GM10266 (cell line): Measurements from ENCODE around the gene PAFAH1B1.
"Not testable (repeated sequence)": the region's sequence is repeated elsewhere in the genome, so short reads cannot be mapped to it uniquely, and the experiment has no call there.

Source experiments
- DNase-seq: peaks from one replicate; pipeline ENCODE4 v3.0.0; 2012; ENCODE audit errors: extremely low spot score
- CTCF ChIP-seq: IDR thresholded peaks from 2 replicates; pipeline ENCODE4 v1.5.1; 2012; ENCODE audit warnings: mild to moderate bottlenecking, low read depth; ENCODE audit not compliant: control insufficient read depth, insufficient read depth; ENCODE audit errors: missing control alignments

Gene PAFAH1B1

GRCh38 chr17:2694381-2695242 lies 101.2 kb downstream of the PAFAH1B1 start:
- DNase-seq, result peak; percentile 27
- no peak for TF ChIP-seq CTCF

- no peak for TF ChIP-seq CTCF
- DNase-seq, result peak; percentile 34
Observed at GRCh38 chr17:2695243-2695960, 101.9 kb downstream of the PAFAH1B1 start.

- peak; percentile 36 for DNase-seq
Observed at GRCh38 chr17:2695961-2696760, 102.7 kb downstream of the PAFAH1B1 start.

GRCh38 chr17:2697611-2698162 lies 104.2 kb downstream of the PAFAH1B1 start:
- peak; percentile 32 for DNase-seq

More at GRCh38 chr17:2695961-2696760, 102.7 kb downstream of the PAFAH1B1 start:
- no peak for TF ChIP-seq CTCF

GRCh38 chr17:2699216-2699805 lies 105.9 kb downstream of the PAFAH1B1 start:
- DNase-seq, result not testable (repeated sequence)

More at GRCh38 chr17:2697611-2698162, 104.2 kb downstream of the PAFAH1B1 start:
- no peak for TF ChIP-seq CTCF

- no peak for TF ChIP-seq CTCF
- DNase-seq, result peak; percentile 21
Observed at GRCh38 chr17:2700030-2700490, 106.6 kb downstream of the PAFAH1B1 start.
